HEK293T (cell line): ENCODE measurements around the gene NECAB3.

Experiments
- CTCF ChIA-PET: fragments of 350-600 bp; formaldehyde crosslinking; extraction: SDS; loops from one replicate; lab custom pipeline; 2021; ENCODE audit warnings: antibody characterized with exemption, inconsistent platforms; lab: Yijun Ruan, JAX
- POLR2A ChIA-PET: fragments of 350-600 bp; formaldehyde crosslinking; extraction: SDS; loops from one replicate; lab custom pipeline; 2020; ENCODE audit warnings: antibody characterized with exemption, inconsistent platforms; lab: Yijun Ruan, JAX
- DNase-seq: peaks from one replicate; pipeline ENCODE4 v3.0.0; 2012; ENCODE audit warnings: mixed read lengths; ENCODE audit errors: extremely low spot score
- ARNT ChIP-seq: fragments of 450-650 bp; IDR thresholded peaks from 2 replicates; pipeline ENCODE4 v1.6.1; 2017; ENCODE audit warnings: mild to moderate bottlenecking
- BHLHE40 ChIP-seq: fragments of 450-650 bp; IDR thresholded peaks from 2 replicates; pipeline ENCODE4 v1.6.1; 2016; ENCODE audit warnings: mild to moderate bottlenecking, moderate library complexity, borderline replicate concordance
- CTBP1 ChIP-seq: fragments of 450-650 bp; IDR thresholded peaks from 2 replicates; pipeline ENCODE4 v1.6.1; 2016; ENCODE audit warnings: borderline replicate concordance
- ELF4 ChIP-seq: fragments of 450-650 bp; IDR thresholded peaks from 2 replicates; pipeline ENCODE4 v1.6.1; 2017; ENCODE audit warnings: antibody characterized with exemption
- FOXA1 ChIP-seq: fragments of 450-650 bp; IDR thresholded peaks from 2 replicates; pipeline ENCODE4 v1.6.1; 2016; ENCODE audit warnings: mild to moderate bottlenecking
- FOXK2 ChIP-seq: fragments of 450-650 bp; IDR thresholded peaks from 2 replicates; pipeline ENCODE4 v1.6.1; 2016; ENCODE audit warnings: mild to moderate bottlenecking
- FOXM1 ChIP-seq: fragments of 450-650 bp; IDR thresholded peaks from 2 replicates; pipeline ENCODE4 v1.6.1; 2017; ENCODE audit warnings: mild to moderate bottlenecking, borderline replicate concordance
- HDGF ChIP-seq: fragments of 450-650 bp; IDR thresholded peaks from 2 replicates; pipeline ENCODE4 v1.6.1; 2017; ENCODE audit warnings: antibody characterized with exemption, borderline replicate concordance
- L3MBTL2 ChIP-seq: fragments of 450-650 bp; conservative IDR thresholded peaks from 2 replicates; pipeline ENCODE4 v1.6.1; 2016; ENCODE audit warnings: mild to moderate bottlenecking
- LEF1 ChIP-seq: fragments of 450-650 bp; IDR thresholded peaks from 2 replicates; pipeline ENCODE4 v1.6.1; 2017; ENCODE audit warnings: mild to moderate bottlenecking, borderline replicate concordance
- NFRKB ChIP-seq: fragments of 450-650 bp; IDR thresholded peaks from 2 replicates; pipeline ENCODE4 v1.6.1; 2016; ENCODE audit warnings: mild to moderate bottlenecking, moderate library complexity
- PKNOX1 ChIP-seq: fragments of 450-650 bp; IDR thresholded peaks from 2 replicates; pipeline ENCODE4 v1.6.1; 2016
- SP1 ChIP-seq: fragments of 450-650 bp; IDR thresholded peaks from 2 replicates; pipeline ENCODE4 v1.6.1; 2017
- SUZ12 ChIP-seq: fragments of 450-650 bp; IDR thresholded peaks from 2 replicates; pipeline ENCODE4 v1.6.1; 2016; ENCODE audit warnings: mild to moderate bottlenecking
- TARDBP ChIP-seq: fragments of 450-650 bp; IDR thresholded peaks from 2 replicates; pipeline ENCODE4 v1.6.1; 2016
- ZNF384 ChIP-seq: fragments of 450-650 bp; IDR thresholded peaks from 2 replicates; pipeline ENCODE4 v1.6.1; 2016

The NECAB3 gene

GRCh38 chr20:33713865-33714367, 39.7 kb upstream of the NECAB3 start:
- ChIA-PET POLR2A (no interaction called here), CTCF (no interaction called here)
- no peak for TF ChIP-seq HDGF
- no peak for TF ChIP-seq FOXM1
- TF ChIP-seq TARDBP: no peak
- no peak for TF ChIP-seq FOXK2
- no peak for TF ChIP-seq SUZ12
- no peak for TF ChIP-seq BHLHE40
- no peak for TF ChIP-seq CTBP1
- TF ChIP-seq FOXA1: no peak
- TF ChIP-seq NFRKB: no peak
- no peak for TF ChIP-seq LEF1
- TF ChIP-seq ZNF384: no peak
- TF ChIP-seq ELF4: no peak
- no peak for TF ChIP-seq L3MBTL2
- no peak for TF ChIP-seq PKNOX1
- TF ChIP-seq ARNT: no peak
- TF ChIP-seq SP1: no peak
- DNase-seq: no peak

- POLR2A ChIA-PET: no interaction called here
- TF ChIP-seq SP1 (no peak), ELF4 (no peak), FOXA1 (no peak), FOXM1 (no peak), LEF1 (no peak), PKNOX1 (no peak), NFRKB (no peak), SUZ12 (no peak), HDGF (no peak), L3MBTL2 (no peak), FOXK2 (no peak), CTBP1 (no peak), BHLHE40 (no peak), TARDBP (no peak), ZNF384 (no peak), ARNT (no peak)
- CTCF ChIA-PET: no interaction called here
Observed at GRCh38 chr20:33711446-33711738, 37.2 kb upstream of the NECAB3 start.

GRCh38 chr20:33710681-33711445, 36.6 kb upstream of the NECAB3 start:
- CTCF ChIA-PET: no interaction called here

More at GRCh38 chr20:33711446-33711738, 37.2 kb upstream of the NECAB3 start:
- DNase-seq: no peak

GRCh38 chr20:33709905-33710541, 35.8 kb upstream of the NECAB3 start:
- ChIA-PET CTCF (no interaction called here), POLR2A (no interaction called here)
- no peak for DNase-seq
- no peak for TF ChIP-seq CTBP1
- TF ChIP-seq HDGF: no peak

More at GRCh38 chr20:33710681-33711445, 36.6 kb upstream of the NECAB3 start:
- POLR2A ChIA-PET: no interaction called here
- no peak for TF ChIP-seq L3MBTL2
- no peak for TF ChIP-seq ZNF384
- no peak for TF ChIP-seq LEF1
- no peak for TF ChIP-seq FOXM1
- TF ChIP-seq HDGF: no peak
- no peak for TF ChIP-seq BHLHE40
- no peak for TF ChIP-seq SP1
- no peak for TF ChIP-seq CTBP1
- no peak for TF ChIP-seq FOXA1
- DNase-seq: no peak

GRCh38 chr20:33709398-33709797, 35.2 kb upstream of the NECAB3 start:
- ChIA-PET POLR2A (no interaction called here), CTCF (no interaction called here)
- DNase-seq: no peak
- no peak for TF ChIP-seq ELF4
- no peak for TF ChIP-seq FOXA1
- no peak for TF ChIP-seq TARDBP
- no peak for TF ChIP-seq CTBP1
- TF ChIP-seq FOXM1: no peak
- no peak for TF ChIP-seq NFRKB
- TF ChIP-seq ZNF384: no peak
- TF ChIP-seq SUZ12: no peak
- TF ChIP-seq HDGF: no peak
- TF ChIP-seq SP1: no peak
- no peak for TF ChIP-seq L3MBTL2
- no peak for TF ChIP-seq FOXK2
- no peak for TF ChIP-seq ARNT
- no peak for TF ChIP-seq BHLHE40

GRCh38 chr20:33707668-33708067, 33.4 kb upstream of the NECAB3 start:
- CTCF ChIA-PET: no interaction called here
- no peak for DNase-seq
- TF ChIP-seq PKNOX1 (no peak), LEF1 (no peak), SP1 (no peak), HDGF (no peak), ELF4 (no peak), L3MBTL2 (no peak), BHLHE40 (no peak), ZNF384 (no peak), SUZ12 (no peak), CTBP1 (no peak), TARDBP (no peak), FOXA1 (no peak), ARNT (no peak), NFRKB (no peak)
- POLR2A ChIA-PET: no interaction called here
